ENCODE results near the gene CPSF4L.

The CPSF4L gene

GRCh38 chr17:73203788-73204479 is 57.7 kb downstream of the CPSF4L start:
- no peak for DNase-seq (ENCODE audit: low read depth in 3 of 3, low spot score in 1 of 3)

- DNase-seq (ENCODE audit: low read depth in 3 of 3, low spot score in 1 of 3), result no peak
These were observed 58.4 kb downstream of the CPSF4L start for GRCh38 chr17:73203135-73203787.

- no peak for DNase-seq (ENCODE audit: low read depth in 3 of 3, low spot score in 1 of 3)
These were observed 60.2 kb downstream of the CPSF4L start for GRCh38 chr17:73201215-73202069.

DNA sequence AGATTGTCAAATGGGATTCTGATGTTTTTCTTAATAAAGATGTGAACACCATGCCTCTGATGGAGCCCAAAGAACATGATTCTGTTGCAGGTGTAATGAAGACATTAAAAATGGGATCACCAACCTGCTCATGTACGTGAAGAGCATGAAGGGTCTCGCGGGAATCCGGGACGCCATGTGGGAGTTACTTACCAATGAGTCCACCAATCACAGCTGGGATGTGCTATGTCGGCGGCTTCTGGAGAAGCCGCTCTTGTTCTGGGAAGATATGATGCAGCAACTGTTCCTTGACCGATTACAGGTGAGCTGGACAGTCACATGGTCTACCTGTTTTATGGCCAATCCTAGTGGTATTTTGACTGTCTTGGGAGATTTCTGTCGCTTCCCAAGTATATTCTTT is 61.2 kb downstream of the CPSF4L start:
- DNase-seq (ENCODE audit: low read depth in 3 of 3, low spot score in 1 of 3), result no peak

- no peak for DNase-seq (ENCODE audit: low read depth in 3 of 3, low spot score in 1 of 3)
These were observed 61.8 kb downstream of the CPSF4L start for GRCh38 chr17:73199751-73200317.

DNA sequence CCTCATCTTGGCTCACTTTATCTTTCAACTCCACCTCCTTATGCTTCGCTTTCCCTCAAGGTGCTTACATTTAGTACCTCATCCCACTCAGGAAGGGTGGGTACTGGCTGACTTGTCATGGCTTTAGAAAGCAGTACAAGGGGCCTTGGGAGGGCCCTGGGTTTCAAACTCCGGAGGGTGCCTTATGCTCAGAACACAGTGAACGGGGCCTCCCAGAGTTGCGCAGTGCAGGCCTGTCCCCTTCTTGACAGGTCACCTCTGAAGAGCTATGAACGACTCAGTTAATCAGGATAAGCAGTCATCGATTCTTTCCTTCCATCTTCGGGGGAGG is 62.8 kb downstream of the CPSF4L start:
- no peak for DNase-seq (ENCODE audit: low read depth in 3 of 3, low spot score in 1 of 3)

All from stimulated activated CD4-positive, alpha-beta T cell treated with anti-CD3 and anti-CD28 coated beads, TNF-alpha, amount 100 ng/mL, for 1 hour (primary cell).